ENCODE measurements around the gene SHISAL2A.

The SHISAL2A gene

DNA sequence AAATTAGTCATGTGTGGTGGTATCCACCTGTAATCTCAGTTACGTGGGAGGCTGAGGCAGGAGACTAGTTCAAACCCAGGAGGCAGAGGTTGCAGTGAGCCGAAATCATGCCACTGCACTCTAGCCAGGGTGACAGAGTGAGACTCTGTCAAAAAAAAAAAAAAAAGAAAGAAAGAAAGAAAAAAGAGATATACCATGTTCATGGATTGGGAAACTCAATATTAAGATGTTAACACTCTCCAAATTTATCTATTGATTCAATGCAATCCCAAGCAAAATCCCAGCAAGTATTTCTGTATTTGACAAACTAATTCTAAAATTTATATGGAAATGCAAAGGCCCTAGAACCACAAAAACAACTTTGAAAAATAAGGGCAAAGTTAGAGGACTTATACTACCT, 11.0 kb upstream of the SHISAL2A start:
- no peak for DNase-seq (ENCODE audit: low read depth)

DNA sequence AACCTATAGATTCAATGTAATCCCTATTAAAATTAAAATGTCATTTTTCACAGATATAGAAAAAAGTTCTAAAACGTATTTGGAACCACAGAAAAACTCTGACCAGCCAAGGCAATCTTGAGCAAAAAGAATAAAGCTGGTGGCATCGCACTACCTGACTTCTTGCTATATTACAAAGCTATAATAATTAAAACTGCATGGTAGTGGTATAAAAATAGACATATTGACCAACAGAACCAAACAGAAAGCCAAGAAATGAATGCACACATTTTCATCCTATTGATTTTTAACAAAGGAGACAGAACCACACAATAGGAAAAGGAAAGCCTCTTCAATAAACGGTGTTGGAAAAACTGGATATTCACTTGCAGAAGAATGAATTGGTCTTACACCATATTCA, 9.2 kb upstream of the SHISAL2A start:
- DNase-seq (ENCODE audit: low read depth): no peak

DNA sequence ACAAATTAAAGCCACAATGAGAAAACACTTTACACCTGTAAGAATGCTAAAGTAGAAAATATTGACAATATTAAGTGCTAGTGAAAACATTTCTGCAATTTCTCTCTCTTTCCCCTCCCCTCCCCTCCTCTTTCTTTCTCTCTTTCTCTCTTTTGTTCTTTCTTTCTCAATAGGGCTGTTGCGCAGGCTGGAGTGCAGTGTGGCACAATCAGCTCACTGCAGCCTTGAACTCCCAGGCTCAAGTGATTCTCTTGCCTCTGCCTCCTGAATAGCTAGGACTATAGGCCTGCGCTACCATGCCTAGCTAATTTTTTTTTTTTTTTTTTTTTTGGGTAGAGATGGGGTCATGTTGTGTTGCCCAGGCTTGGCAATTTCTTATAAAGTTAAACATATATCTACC, 5.9 kb upstream of the SHISAL2A start:
- DNase-seq (ENCODE audit: low read depth): no peak

DNA sequence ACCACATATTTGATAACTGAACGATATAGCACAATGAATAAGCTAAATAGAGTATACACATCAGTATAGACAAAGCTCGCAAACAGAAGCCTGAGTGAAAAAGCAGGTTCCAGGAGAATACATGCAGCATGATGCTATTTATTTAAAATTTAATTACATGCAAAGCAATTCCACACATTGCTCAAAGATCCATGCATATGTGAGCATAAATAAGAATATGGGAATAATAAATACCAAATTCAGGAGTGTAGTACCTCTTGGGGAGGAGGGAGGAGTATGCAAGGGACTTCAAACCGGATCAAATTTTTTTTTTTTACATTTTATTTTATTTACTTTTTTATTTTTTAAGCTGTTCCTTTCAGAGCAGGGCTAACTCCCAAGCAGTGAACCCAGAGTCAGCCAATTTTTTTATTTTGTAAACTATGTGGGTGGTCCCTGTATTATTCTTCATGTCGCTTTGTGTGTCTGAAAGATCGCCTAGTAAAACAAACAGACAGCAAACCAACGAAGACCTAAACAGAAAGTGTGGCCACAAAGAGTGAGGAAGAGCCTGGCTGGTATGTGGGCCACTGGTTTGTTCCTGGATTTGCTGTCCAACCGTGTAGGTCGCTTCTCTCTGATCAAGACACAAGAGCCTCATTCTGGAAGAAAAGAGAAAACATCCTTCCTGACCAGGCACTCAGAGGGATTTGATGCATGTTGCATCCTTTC, 4.2 kb upstream of the SHISAL2A start:
- DNase-seq (ENCODE audit: low read depth): no peak

DNA sequence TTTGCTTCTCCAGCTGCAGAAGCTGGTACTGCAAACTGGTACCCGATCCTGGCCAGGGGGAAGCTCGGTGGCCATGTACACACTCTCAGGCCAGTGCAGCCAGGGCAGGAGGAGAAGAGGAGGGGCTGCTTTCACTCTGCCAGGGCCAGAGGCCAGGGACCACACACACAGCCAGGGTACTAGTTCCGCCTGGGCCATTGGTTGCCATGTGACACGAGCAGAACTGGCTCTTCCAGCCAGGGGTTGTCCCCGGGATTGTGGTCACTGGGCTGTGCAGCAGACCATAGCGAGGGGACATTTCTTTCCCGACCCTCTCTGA, 3.7 kb upstream of the SHISAL2A start:
- DNase-seq (ENCODE audit: low read depth): no peak

DNA sequence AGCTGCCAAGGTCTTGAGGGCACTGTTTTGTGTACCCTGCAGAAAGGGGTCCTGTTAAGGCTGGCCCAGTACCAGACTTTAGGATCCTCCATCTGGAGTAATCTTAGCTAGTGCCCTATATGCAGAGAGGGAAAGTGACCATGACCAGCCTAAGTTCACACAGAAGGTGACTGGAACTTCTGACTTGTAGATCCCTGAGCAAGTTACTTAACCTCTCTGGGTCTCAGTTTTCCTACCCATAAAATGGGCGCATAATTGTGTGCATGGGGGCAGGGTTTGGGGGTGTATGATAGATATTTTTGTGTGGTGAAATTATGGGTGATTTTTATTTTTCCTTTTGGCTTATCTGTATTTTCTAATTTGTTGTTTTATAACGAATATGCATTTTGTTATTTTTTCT, 3.3 kb upstream of the SHISAL2A start:
- DNase-seq (ENCODE audit: low read depth): no peak

DNA sequence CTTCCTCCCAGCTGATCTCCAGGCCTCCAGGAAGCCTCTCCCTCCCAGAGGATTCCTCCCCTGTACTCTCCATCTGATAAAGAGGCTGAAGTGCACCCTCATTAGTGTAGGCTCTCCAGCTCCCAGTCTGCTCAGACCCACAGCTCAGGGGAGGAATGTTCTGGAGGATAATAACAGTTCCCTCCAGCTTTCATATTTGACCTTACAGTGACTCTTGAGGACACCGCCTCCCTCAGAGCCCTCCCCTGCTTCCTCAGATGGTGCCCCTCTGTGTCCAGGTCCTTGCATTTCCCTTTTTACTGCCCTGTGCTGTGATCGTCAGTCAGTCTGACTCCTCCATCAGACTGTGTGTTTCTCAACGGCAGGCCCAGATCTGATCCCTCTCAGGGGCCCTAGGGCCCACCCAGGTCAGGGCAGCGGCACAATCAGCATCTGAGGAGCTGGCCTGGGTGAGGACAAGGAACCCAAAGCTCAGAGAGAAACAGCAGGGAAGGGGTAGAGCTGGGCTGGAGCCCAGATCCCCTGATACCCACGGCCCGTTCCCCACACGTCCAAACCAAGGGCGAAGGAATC, 1.1 kb upstream of the SHISAL2A start:
- DNase-seq (ENCODE audit: low read depth): no peak

DNA sequence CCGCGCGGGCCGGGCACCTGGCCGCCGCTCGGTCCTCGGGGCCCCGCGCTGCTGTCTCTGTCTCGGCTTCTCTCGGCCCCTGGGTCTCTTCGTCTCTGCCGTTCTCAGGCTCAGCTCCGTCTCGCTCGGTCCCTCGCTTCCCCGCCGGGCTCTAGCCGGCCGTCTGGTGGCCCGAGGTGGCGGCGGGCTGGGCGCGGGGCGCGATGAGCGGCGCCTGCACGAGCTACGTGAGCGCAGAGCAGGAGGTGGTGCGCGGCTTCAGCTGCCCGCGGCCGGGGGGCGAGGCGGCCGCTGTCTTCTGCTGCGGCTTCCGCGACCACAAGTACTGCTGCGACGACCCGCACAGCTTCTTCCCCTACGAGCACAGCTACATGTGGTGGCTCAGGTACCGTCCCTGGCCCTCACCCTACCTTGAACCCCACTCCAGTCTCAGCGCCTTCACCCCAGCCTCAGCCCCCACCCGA, 355 bp downstream of the SHISAL2A start:
- DNase-seq (ENCODE audit: low read depth): peak; percentile 2

DNA sequence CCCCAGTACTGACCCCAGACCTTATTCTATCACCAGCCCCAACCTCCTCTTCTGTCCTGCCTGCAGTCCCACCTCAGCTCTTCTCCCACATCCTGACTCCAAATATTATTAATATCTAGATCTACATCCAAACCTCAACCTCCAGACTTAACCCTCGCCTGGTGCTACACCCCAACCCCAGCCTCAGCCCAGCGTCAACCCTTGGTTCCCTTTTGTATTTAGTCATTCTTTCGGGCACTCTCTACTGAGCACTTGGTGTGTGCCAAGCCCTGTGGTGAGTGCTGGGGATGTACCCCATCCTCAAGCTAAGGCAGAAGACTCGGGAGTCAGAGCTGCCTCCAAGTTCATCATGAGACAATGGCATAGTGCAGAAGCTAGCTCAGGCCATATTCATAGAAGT, 1.1 kb downstream of the SHISAL2A start:
- no peak for DNase-seq (ENCODE audit: low read depth)

DNA sequence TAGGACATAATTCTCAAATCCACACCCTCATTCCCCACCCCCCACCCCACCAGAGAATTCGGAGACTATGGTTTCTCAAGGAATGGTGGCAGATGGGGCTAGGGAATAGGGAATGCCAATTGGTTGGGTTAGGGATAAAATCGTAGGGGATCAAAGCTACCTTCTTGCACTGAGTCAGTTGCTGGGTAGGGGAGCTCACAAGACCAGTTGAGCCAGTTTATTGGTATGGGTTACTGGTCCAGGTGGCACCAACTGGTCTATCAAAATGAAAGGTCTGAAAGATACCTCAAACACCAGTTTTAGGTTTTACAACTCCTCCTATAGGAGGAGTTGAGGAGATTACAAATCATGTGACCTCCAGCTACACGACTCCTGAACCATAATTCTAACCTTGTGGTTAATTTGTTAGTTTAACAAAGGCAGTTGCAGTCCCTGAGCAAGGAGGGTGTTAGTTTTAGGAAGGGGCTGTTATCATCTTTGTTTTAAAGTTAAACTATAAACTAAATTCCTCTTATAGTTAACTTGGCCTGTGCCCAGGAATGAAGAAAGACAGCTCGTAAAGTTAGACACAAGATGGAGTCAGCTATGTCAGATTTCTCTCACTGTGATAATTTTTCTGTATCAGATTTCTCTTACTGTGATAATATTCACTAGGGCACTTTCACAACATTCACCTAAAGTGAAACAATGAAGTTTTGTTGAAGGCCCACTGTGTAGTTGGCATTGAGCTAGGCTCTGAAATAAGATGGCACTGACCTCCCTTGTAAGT, 2.5 kb downstream of the SHISAL2A start:
- DNase-seq (ENCODE audit: low read depth): no peak

DNA sequence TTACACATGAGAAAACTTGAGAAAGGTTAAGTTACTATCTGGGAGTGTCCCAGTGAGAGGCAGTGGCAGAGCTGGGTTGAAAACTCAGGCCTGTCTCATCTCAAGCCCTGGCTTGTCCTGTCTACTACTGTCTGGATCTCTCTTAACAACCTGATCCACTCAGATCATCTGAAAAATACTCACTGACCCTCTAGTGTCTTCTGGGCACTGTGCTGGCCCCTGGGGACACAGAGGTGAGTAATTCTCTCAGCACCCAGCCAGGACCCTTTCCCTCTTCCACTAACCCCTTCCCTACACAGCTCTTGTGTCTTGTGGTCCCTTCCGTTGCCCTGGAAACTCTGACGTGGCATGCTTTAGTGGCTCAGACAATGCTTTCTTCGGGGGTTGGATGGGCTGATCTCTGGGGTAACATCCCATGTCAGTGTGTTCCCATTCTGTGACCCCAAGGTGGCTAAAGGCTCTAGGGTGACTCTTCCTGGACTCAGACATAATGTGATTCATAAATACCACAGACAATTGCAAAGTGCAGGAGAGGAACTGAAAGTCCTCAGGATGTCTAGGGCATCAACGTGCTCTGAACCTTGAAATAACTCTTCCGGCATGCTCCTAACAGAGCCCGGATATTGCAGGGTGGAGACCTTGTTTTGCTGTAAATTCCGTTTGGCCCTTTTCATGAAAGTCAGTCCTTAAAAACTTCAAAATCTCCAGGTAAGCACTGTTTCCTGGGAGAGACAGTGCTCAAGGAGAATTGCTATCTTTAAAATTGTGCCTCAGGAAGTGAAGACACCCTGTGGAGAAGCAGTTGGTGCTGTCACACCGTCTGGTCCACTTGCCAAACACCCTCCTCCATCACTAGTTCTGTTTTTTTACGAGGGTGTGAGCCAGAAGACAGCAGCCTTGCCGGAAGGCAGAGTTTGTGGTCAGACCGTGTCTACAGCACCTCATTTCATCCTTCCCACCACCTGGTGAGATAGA, 4.0 kb downstream of the SHISAL2A start:
- peak; percentile 62 for DNase-seq (ENCODE audit: low read depth)

DNA sequence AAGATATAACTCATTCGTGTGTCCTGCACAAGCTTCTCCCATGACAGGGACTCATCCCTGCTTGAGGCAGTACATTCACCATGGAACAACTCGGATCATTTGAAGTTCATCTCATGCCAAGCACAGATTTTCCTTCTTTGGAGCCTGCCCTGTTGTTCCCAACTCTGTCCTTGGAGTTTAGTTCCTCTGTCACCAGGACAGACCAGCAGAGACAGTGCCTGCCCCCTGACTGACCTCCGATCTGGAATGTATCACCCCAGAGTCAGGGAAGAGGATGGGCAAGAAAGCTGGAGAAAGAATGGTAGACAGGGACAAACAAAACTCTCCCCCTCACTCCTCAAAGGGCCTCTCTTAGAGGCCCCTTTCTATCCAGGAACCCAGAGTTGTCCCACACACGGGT, 5.0 kb downstream of the SHISAL2A start:
- no peak for DNase-seq (ENCODE audit: low read depth)

DNA sequence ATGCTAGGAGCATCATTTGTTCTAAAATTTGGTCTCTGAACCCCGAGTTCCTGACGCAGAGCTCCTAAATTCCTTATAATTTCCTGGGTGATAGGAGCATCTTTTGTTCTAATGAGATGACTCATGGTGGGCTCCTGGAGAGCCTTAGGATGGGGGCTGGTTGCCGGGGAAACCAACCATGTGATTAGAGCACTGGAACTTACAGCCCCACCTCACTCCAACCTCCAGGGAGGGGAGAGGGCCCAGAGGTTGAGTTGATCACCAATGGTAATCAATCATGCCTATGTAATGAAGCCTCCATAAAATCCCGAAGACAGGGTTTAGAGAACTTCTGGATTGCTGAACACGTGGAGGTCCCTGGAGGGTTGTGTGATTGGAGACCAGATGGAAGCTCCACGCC, 7.7 kb downstream of the SHISAL2A start:
- DNase-seq (ENCODE audit: low read depth): no peak

DNA sequence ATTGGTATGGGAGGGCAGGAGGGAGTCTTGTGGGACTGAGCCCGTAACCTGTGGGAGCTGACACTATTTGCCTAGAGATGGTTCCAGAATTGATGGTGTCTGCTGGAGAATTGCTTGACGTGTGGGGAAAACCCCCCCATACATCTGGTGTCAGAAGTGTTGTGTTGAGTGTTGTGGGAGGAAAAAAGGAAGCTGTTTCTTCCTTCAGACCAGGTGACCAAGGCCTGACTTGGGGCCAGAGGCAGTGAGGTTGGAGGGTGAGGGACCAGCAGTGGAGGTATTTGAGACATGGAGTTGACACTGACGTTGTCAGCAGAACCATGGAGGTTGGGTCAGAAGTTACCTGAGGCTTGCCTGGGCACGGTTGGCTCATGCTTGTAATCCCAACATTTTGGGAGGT, 8.3 kb downstream of the SHISAL2A start:
- no peak for DNase-seq (ENCODE audit: low read depth)

DNA sequence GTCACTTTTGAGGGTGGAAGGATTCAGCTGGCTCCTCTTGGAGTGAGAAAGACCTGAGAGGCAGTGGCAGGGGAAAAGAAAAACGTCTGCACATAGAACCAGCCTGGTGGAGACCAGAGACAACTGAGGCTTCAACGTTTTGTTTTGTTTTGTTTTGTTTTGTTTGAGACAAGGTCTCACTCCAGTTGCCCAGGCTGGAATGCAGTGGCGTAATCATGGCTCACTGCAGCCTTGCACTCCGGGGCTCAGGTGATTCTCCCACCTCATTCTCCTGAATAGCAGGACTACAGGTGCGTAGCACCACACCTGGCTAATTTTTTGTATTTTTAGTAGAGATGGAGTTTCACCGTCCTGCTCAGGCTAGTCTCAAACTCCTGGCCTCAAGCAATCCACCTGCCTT, 12.3 kb downstream of the SHISAL2A start:
- no peak for DNase-seq (ENCODE audit: low read depth)

DNA sequence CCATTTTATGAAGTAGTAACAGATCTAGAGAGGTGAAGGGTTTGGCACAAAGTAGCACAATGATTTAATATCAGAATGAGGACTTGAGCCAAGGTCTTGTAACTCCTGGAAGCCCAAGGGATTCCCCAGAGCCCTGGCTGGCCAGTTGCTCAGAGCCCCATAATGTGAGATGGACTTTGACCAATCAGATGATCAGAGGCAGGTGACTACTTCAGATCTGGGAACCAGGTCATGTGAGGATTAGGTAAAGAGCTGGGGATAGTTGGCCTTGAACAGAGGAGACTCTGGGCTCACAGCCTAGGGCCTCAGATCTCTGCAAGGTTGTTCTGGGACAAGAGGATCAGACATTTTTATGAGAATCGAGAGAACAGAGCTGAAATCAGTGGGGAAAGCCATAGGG, 18.9 kb downstream of the SHISAL2A start:
- DNase-seq (ENCODE audit: low read depth): no peak

DNA sequence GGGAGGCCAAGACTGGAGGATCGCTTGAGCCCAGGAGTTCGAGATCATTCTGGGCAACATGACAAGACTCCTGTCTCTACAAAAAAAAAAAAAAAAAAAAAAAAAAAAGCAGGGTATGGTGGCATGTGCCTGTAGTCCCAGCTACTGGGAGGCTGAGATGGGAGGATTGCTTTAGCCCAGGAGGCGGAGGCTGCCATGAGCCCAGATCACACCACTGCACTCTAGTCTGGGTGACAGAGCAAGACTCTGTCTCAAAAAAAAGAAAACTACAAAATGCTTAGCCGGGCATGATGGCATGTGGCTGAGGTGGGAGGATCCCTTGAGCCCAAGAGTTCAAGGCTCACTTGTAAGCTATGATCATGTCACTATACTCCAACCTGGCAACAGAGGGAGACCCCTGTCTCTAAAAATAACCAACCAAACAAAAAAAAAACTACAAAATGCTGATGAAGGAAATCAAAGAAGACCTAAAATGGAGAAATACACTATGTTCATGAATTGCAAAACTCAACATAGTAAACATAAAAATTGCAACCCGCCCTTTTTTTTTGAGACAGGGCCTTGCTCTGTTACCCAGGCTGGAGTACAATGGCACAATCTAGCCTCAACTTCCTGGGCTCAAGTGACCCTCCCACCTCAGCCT, 20.4 kb downstream of the SHISAL2A start:
- no peak for DNase-seq (ENCODE audit: low read depth)

DNA sequence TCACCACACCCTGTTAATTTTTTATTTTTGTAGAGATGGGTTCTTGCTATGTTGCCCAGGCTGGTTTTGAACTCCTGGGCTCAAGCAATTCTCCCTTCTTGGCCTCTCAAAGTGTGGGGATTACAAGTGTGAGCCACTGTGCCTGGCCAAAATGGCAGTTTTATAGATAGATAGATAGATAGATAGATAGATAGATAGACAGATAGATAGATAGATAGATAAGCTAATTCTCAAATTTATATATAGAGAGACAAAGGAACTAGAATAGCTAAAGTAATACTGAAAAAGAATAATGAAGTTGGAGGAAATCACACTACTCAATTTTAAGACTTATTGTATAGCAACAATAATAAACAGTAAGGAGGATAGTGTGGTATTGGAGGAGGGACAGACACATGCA, 21.1 kb downstream of the SHISAL2A start:
- no peak for DNase-seq (ENCODE audit: low read depth)

DNA sequence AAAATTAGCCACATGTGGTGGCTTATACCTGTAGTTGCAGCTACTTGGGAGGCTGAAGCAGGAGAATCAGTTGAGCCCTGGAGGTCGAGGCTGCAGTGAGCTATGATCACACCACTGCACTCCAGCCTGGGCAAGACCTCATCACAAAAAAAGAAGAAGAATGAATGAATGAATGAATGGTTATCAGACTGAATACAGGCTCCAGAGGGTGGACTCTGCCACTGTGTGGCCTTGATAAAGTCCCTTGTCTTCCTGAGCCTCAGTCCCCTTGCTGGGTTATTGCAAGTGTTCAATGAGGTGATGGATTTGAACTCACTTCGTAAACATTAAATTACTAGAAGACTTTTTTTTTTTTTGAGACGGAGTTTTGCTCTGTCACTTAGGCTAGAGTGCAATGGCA, 24.7 kb downstream of the SHISAL2A start:
- DNase-seq (ENCODE audit: low read depth): no peak

DNA sequence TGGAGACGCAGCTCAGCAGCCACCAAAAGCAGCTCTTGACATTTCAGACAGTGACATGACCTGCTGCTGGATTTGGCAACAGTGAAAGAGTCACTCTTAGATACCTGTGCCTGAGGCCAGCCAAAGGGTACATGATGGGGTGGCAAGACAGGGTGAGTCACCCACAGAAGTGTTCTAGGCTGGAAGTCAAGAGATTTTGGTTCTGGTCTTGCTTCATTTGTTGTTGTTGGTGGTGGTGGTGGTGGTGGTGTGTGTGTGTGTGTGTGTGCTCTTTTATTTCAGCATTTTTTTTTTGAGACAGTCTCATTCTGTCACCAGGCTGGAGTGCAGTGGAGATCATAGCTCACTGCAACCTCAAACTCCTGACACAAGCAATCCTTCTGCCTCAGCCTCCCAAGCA, 25.8 kb downstream of the SHISAL2A start:
- no peak for DNase-seq (ENCODE audit: low read depth)

DNA sequence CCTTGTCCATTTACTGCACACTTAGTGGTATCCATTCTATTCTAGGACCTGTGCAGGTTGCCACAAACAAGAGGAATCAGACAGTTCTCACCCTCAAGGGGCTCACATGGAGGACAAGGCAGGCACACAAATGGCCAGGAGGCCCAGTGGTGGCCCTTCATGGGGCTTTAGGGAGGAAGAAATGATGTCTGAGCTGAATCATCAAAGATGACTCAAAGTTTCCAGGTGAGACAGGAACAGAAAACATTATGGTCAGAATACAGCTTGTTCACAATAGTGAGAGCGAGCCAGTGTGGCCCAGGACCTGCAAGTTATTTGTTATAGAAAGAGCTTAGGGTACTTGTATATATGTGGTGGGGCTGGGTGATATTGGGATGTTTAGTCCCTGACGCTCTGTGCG, 26.4 kb downstream of the SHISAL2A start:
- no peak for DNase-seq (ENCODE audit: low read depth)
